Measurements from ENCODE around the gene MYO1E. TPM values are rescaled to one million over a fixed set of nuclear protein-coding genes. Genes with fewer than 3 reads are reported as not detected.

The MYO1E gene
- total and polyA plus RNA-seq, 4 donors = 6.7 to 70.9 (median 21.6) TPM

DNA sequence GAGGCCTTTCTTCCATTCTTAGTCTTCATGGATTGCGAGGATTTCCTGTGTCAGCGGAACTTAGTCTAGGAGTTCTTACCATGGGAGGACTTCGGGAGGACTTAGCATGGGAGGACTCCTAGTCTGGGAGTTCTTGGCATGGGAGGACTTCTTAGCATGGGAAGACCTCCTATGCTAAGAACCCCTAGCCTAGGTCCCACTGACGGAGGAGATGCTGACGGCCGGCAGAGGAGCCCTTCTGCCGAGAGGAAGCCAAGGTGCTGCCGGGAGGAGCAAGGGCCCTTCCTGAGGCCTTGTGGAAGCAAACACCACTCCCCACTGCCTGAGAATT is 201.6 kb downstream of the MYO1E start:
- no peak for DNase-seq (ENCODE audit: low spot score)
- H3K27me3 ChIP-seq (ENCODE audit: control insufficient read depth in 4 of 4, insufficient read depth in 4 of 4, low read length in 3 of 4) = no peaks in the 10 kb centered on the region
- TF ChIP-seq HNF4G (IDR thresholded peaks at IDR 0.05) (no peak), FOXA1 (IDR thresholded peaks at IDR 0.05) (no peak), YY1 (IDR thresholded peaks at IDR 0.05) (no peak)
- TF ChIP-seq, protein P1, sequence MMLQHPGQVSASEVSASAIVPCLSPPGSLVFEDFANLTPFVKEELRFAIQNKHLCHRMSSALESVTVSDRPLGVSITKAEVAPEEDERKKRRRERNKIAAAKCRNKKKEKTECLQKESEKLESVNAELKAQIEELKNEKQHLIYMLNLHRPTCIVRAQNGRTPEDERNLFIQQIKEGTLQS (IDR thresholded peaks at IDR 0.05) = no peak
- H3K27ac ChIP-seq (ENCODE audit: low read depth in 1 of 2, low read length in 2 of 2) = no peak overlapping the region
- H3K9me3 ChIP-seq (ENCODE audit: control insufficient read depth in 4 of 4, low read length in 3 of 4) = no peaks in the 10 kb centered on the region
- H3K9ac ChIP-seq (ENCODE audit: low read depth in 1 of 2, low read length in 2 of 2) = no peak overlapping the region
- no peaks in the 10 kb centered on the region for H3K4me1 ChIP-seq (ENCODE audit: control insufficient read depth in 4 of 4, insufficient read depth in 4 of 4, low read length in 3 of 4)
- WGBS = 98% methylated on average over 8 of the region's 8 CpGs
- no peak overlapping the region for H3K4me3 ChIP-seq (ENCODE audit: low read depth in 1 of 3, low read length in 3 of 3)
- peaks cover 6 to 37% (median 22%) of the 10 kb centered on the region in 4 donors for H3K36me3 ChIP-seq (ENCODE audit: control insufficient read depth in 4 of 4, insufficient read depth in 3 of 4, low read depth in 1 of 4, low read length in 3 of 4)

DNA sequence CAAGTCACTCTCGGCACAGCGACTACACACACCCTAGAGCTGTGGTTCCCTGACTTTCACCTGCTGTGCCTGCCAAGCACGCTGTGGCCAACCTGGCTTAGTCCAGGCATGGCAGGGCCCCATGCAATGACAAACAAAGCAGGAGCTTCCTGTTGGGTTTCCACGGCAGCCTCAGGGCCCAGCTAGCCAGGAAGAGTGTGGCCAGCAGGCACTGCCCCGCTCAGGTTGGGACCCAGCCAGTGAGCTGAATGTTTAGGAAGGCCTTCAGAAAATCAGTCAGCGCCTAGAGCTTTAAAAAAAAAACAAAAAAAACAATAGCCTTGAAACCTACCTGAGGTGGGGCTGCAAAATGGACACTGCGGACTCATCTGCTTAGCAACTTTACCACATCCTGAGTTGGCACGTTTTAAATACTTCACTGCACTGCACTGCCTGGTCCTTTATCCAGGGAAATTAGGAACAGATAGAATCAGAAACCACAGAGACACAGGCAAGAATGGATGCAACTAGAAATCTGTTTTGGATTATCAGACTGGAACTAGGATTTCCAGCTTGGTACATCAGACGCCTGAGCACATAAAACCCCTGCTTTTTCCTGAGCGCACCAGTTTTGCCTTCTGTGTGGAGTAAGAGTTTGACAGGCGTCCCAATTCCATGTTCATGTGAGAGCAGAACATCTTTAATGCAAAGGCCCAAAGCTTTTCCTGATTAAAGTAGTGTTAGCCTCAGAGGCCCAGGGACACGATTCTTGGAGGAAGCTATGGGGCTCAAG is 202.2 kb downstream of the MYO1E start:
- no peak overlapping the region for H3K9ac ChIP-seq (ENCODE audit: low read depth in 1 of 2, low read length in 2 of 2)
- WGBS = 69% methylated on average over 12 of the region's 12 CpGs
- H3K36me3 ChIP-seq (ENCODE audit: control insufficient read depth in 4 of 4, insufficient read depth in 3 of 4, low read depth in 1 of 4, low read length in 3 of 4) = peaks cover 6 to 37% (median 22%) of the 10 kb centered on the region in 4 donors
- no peak for DNase-seq (ENCODE audit: low spot score)
- H3K27ac ChIP-seq (ENCODE audit: low read depth in 1 of 2, low read length in 2 of 2) = peak overlapping the region in 1 of 2 donors; percentile 31
- no peak overlapping the region for H3K4me3 ChIP-seq (ENCODE audit: low read depth in 1 of 3, low read length in 3 of 3)
- no peaks in the 10 kb centered on the region for H3K4me1 ChIP-seq (ENCODE audit: control insufficient read depth in 4 of 4, insufficient read depth in 4 of 4, low read length in 3 of 4)
- no peaks in the 10 kb centered on the region for H3K27me3 ChIP-seq (ENCODE audit: control insufficient read depth in 4 of 4, insufficient read depth in 4 of 4, low read length in 3 of 4)
- TF ChIP-seq, protein P2, sequence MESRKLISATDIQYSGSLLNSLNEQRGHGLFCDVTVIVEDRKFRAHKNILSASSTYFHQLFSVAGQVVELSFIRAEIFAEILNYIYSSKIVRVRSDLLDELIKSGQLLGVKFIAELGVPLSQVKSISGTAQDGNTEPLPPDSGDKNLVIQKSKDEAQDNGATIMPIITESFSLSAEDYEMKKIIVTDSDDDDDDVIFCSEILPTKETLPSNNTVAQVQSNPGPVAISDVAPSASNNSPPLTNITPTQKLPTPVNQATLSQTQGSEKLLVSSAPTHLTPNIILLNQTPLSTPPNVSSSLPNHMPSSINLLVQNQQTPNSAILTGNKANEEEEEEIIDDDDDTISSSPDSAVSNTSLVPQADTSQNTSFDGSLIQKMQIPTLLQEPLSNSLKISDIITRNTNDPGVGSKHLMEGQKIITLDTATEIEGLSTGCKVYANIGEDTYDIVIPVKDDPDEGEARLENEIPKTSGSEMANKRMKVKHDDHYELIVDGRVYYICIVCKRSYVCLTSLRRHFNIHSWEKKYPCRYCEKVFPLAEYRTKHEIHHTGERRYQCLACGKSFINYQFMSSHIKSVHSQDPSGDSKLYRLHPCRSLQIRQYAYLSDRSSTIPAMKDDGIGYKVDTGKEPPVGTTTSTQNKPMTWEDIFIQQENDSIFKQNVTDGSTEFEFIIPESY (IDR thresholded peaks at IDR 0.05) = no peak
- TF ChIP-seq JUND (IDR thresholded peaks at IDR 0.05) (no peak), FOXA1 (IDR thresholded peaks at IDR 0.05) (no peak), TAF1 (conservative IDR thresholded peaks at IDR 0.05) (no peak), FOXA2 (IDR thresholded peaks at IDR 0.05) (no peak), EGR1 (IDR thresholded peaks at IDR 0.05; ENCODE audit: low read depth in 2 of 2) (no peak), RXRA (IDR thresholded peaks at IDR 0.05) (no peak), YY1 (IDR thresholded peaks at IDR 0.05) (no peak)
- TF ChIP-seq, protein P3, sequence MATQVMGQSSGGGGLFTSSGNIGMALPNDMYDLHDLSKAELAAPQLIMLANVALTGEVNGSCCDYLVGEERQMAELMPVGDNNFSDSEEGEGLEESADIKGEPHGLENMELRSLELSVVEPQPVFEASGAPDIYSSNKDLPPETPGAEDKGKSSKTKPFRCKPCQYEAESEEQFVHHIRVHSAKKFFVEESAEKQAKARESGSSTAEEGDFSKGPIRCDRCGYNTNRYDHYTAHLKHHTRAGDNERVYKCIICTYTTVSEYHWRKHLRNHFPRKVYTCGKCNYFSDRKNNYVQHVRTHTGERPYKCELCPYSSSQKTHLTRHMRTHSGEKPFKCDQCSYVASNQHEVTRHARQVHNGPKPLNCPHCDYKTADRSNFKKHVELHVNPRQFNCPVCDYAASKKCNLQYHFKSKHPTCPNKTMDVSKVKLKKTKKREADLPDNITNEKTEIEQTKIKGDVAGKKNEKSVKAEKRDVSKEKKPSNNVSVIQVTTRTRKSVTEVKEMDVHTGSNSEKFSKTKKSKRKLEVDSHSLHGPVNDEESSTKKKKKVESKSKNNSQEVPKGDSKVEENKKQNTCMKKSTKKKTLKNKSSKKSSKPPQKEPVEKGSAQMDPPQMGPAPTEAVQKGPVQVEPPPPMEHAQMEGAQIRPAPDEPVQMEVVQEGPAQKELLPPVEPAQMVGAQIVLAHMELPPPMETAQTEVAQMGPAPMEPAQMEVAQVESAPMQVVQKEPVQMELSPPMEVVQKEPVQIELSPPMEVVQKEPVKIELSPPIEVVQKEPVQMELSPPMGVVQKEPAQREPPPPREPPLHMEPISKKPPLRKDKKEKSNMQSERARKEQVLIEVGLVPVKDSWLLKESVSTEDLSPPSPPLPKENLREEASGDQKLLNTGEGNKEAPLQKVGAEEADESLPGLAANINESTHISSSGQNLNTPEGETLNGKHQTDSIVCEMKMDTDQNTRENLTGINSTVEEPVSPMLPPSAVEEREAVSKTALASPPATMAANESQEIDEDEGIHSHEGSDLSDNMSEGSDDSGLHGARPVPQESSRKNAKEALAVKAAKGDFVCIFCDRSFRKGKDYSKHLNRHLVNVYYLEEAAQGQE (IDR thresholded peaks at IDR 0.05) = no peak
- TF ChIP-seq, protein P1 (IDR thresholded peaks at IDR 0.05) = no peak
- H3K9me3 ChIP-seq (ENCODE audit: control insufficient read depth in 4 of 4, low read length in 3 of 4) = no peaks in the 10 kb centered on the region

All from liver (tissue), 9 donors.